ENCODE results near the gene TRERF1.
"Not testable (repeated sequence)": the region's sequence is repeated elsewhere in the genome, so short reads cannot be mapped to it uniquely, and the experiment has no call there.

TRERF1 gene

DNA sequence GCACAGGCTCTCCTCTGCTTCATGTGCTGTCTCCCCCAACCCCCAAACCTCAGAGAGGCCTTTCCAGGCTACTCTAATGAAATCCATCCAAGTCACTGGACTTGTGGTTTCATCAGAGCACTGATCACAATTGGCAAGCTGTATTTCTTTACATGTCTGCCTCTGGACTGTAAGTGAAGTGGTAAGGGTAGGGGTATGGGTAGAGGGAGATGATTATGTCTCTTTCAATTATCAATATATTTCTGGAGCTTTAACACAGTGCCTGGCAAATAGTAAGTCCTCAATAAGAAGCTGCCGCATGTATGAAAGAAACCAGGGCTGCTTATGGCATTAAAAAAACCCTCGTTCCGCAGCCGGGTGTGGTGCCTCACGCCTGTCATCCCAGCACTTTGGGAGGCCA lies 5.4 kb downstream of the TRERF1 start:
- Histone ChIP-seq H4K20me1 (ENCODE audit: insufficient read depth, low read length) (no peaks in the 10 kb centered on the region), H3K27me3 (replicated peaks; ENCODE audit: insufficient read depth, low read length) (no peaks in the 10 kb centered on the region), H3F3A (ENCODE audit: insufficient read depth, low read length) (no peaks in the 10 kb centered on the region; the same call in 1 of the 2 replicates), H3K9me3 (replicated peaks; ENCODE audit: insufficient read depth, low read length) (no peaks in the 10 kb centered on the region), H3K4me2 (ENCODE audit: low read depth, low read length) (no peak overlapping the region), H3K36me3 (replicated peaks; ENCODE audit: insufficient read depth, low read length) (no peaks in the 10 kb centered on the region; the same call in 1 of the 2 replicates), H3K9me2 (replicated peaks; ENCODE audit: insufficient read depth, low read length) (no peaks in the 10 kb centered on the region), H3K4me3 (ENCODE audit: low read length) (no peak overlapping the region), H3K9ac (ENCODE audit: low read length) (no peak overlapping the region), H3K27ac (ENCODE audit: low read length) (no peak overlapping the region), H3K4me1 (ENCODE audit: low read length) (peaks cover 10% of the 10 kb centered on the region; the same call in 1 of the 2 replicates), H2AFZ (ENCODE audit: low read length) (no peak overlapping the region), H3K79me2 (ENCODE audit: low read length) (peaks cover 83% of the 10 kb centered on the region)
- no peak for DNase-seq
- TF ChIP-seq EZH2phosphoT487 (IDR thresholded peaks at IDR 0.05; ENCODE audit: low read length): no peak

- not testable (repeated sequence) for H3K9ac ChIP-seq (ENCODE audit: low read length); H3K4me3 ChIP-seq (ENCODE audit: low read length); H3K27me3 ChIP-seq (replicated peaks; ENCODE audit: insufficient read depth, low read length); H3K4me2 ChIP-seq (ENCODE audit: low read depth, low read length); H3K36me3 ChIP-seq (replicated peaks; ENCODE audit: insufficient read depth, low read length); H4K20me1 ChIP-seq (ENCODE audit: insufficient read depth, low read length); H3K9me2 ChIP-seq (replicated peaks; ENCODE audit: insufficient read depth, low read length); H3K27ac ChIP-seq (ENCODE audit: low read length); H3F3A ChIP-seq (ENCODE audit: insufficient read depth, low read length); DNase-seq; H3K9me3 ChIP-seq (replicated peaks; ENCODE audit: insufficient read depth, low read length); H2AFZ ChIP-seq (ENCODE audit: low read length); H3K4me1 ChIP-seq (ENCODE audit: low read length)
- H3K79me2 ChIP-seq (ENCODE audit: low read length): peaks cover 83% of the 10 kb centered on the region
Measured at GRCh38 chr6:42445955-42446354, 5.8 kb downstream of the TRERF1 start.

DNA sequence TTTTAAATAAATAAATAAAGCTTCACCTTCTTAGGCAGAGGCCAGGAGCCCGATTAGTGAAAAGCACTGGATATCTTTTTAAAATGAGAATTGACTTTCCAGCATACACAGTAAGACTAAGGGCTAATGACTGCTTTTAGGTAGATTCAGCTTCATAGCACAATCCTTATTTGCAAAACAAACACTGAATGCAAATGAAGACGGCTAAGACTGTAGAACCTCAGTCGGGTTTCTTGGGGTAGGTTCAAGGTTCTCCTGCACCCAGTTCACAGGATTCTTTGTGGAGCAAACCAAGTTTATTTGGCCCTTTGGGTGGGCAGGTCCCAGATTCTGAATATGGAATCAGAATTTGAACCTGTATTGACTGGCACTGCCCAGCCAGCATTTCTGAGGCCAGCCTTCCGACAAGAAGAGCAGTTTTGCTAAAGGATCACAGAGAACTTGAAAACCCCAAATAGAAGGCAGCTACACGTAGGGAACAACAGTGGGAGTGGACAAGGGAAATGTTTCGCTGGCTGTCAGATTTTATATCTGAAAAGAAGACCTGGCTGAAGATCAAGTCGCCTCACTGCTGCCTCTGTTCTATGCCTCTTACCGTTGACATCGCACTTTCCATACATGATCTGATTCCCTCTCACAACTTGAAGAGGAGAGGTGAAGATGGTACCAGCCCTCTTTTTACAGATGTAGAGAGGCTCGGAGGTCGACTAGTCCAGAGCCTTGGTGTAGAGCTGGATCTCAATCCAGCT lies 8.2 kb downstream of the TRERF1 start:
- no peak overlapping the region for H3K4me3 ChIP-seq (ENCODE audit: low read length)
- no peak overlapping the region for H2AFZ ChIP-seq (ENCODE audit: low read length)
- H3K4me2 ChIP-seq (ENCODE audit: low read depth, low read length): no peak overlapping the region
- no peaks in the 10 kb centered on the region for H3F3A ChIP-seq (ENCODE audit: insufficient read depth, low read length)
- H3K79me2 ChIP-seq (ENCODE audit: low read length): peaks cover 81% of the 10 kb centered on the region
- no peaks in the 10 kb centered on the region for H3K27me3 ChIP-seq (replicated peaks; ENCODE audit: insufficient read depth, low read length)
- H3K27ac ChIP-seq (ENCODE audit: low read length): no peak overlapping the region
- no peaks in the 10 kb centered on the region for H3K4me1 ChIP-seq (ENCODE audit: low read length)
- no peak for DNase-seq
- no peaks in the 10 kb centered on the region; the same call in 1 of the 2 replicates for H3K36me3 ChIP-seq (replicated peaks; ENCODE audit: insufficient read depth, low read length)
- no peaks in the 10 kb centered on the region for H3K9me2 ChIP-seq (replicated peaks; ENCODE audit: insufficient read depth, low read length)
- no peaks in the 10 kb centered on the region for H4K20me1 ChIP-seq (ENCODE audit: insufficient read depth, low read length)
- H3K9me3 ChIP-seq (replicated peaks; ENCODE audit: insufficient read depth, low read length): no peaks in the 10 kb centered on the region
- TF ChIP-seq EZH2phosphoT487 (IDR thresholded peaks at IDR 0.05; ENCODE audit: low read length): no peak
- TF ChIP-seq CTCF (IDR thresholded peaks at IDR 0.05; ENCODE audit: low read length): no peak
- TF ChIP-seq EZH2 (optimal IDR thresholded peaks at IDR 0.05; ENCODE audit: low read depth, low read length): no peak
- no peak overlapping the region for H3K9ac ChIP-seq (ENCODE audit: low read length)

GRCh38 chr6:42441697-42442081 lies 10.0 kb downstream of the TRERF1 start:
- H3K27ac ChIP-seq (ENCODE audit: low read length): no peak overlapping the region
- H3K4me2 ChIP-seq (ENCODE audit: low read depth, low read length): no peak overlapping the region
- TF ChIP-seq CTCF (IDR thresholded peaks at IDR 0.05; ENCODE audit: low read length): no peak
- no peak for TF ChIP-seq EZH2 (optimal IDR thresholded peaks at IDR 0.05; ENCODE audit: low read depth, low read length)
- TF ChIP-seq EZH2phosphoT487 (IDR thresholded peaks at IDR 0.05; ENCODE audit: low read length): no peak
- DNase-seq: no peak
- H3K9me2 ChIP-seq (replicated peaks; ENCODE audit: insufficient read depth, low read length): no peaks in the 10 kb centered on the region
- H3K79me2 ChIP-seq (ENCODE audit: low read length): peaks cover 77% of the 10 kb centered on the region
- H4K20me1 ChIP-seq (ENCODE audit: insufficient read depth, low read length): no peaks in the 10 kb centered on the region
- no peaks in the 10 kb centered on the region for H3K9me3 ChIP-seq (replicated peaks; ENCODE audit: insufficient read depth, low read length)
- H3K27me3 ChIP-seq (replicated peaks; ENCODE audit: insufficient read depth, low read length): no peaks in the 10 kb centered on the region
- no peak overlapping the region for H3K4me3 ChIP-seq (ENCODE audit: low read length)
- no peaks in the 10 kb centered on the region for H3K4me1 ChIP-seq (ENCODE audit: low read length)
- no peak overlapping the region for H2AFZ ChIP-seq (ENCODE audit: low read length)
- H3F3A ChIP-seq (ENCODE audit: insufficient read depth, low read length): no peaks in the 10 kb centered on the region
- H3K36me3 ChIP-seq (replicated peaks; ENCODE audit: insufficient read depth, low read length): no peaks in the 10 kb centered on the region
- H3K9ac ChIP-seq (ENCODE audit: low read length): no peak overlapping the region

All from MM.1S (cell line).